HG03175 (cell line): ENCODE results near the gene HDAC9.
"Not testable (repeated sequence)": the region's sequence is repeated elsewhere in the genome, so short reads cannot be mapped to it uniquely, and the experiment has no call there.

ENCODE experiments used
- ATAC-seq: cut with Tn5 transposase; IDR thresholded peaks from one replicate; pipeline ENCODE4 v1.9.1; 2021; ENCODE audit warnings: mild to moderate bottlenecking, moderate library complexity; ENCODE audit not compliant: unreplicated experiment

HDAC9 gene

GRCh38 chr7:18995811-18996426, 500.4 kb downstream of the HDAC9 start:
- ATAC-seq, result no peak

GRCh38 chr7:18996583-18996982, 501.0 kb downstream of the HDAC9 start:
- ATAC-seq, result no peak

GRCh38 chr7:18997477-18998150, 502.1 kb downstream of the HDAC9 start:
- no peak for ATAC-seq

- ATAC-seq, result no peak
Observed at GRCh38 chr7:19000410-19000809, 504.9 kb downstream of the HDAC9 start.

- ATAC-seq, result no peak
Observed at GRCh38 chr7:19001854-19002253, 506.3 kb downstream of the HDAC9 start.

- no peak for ATAC-seq
Observed at GRCh38 chr7:19009241-19009935, 513.8 kb downstream of the HDAC9 start.

GRCh38 chr7:19009936-19010280, 514.4 kb downstream of the HDAC9 start:
- ATAC-seq, result no peak

GRCh38 chr7:19011212-19011611, 515.7 kb downstream of the HDAC9 start:
- ATAC-seq, result no peak

- no peak for ATAC-seq
Observed at GRCh38 chr7:19015098-19015497, 519.5 kb downstream of the HDAC9 start.

- ATAC-seq, result no peak
Observed at GRCh38 chr7:19016140-19016539, 520.6 kb downstream of the HDAC9 start.

GRCh38 chr7:19017374-19017773, 521.8 kb downstream of the HDAC9 start:
- ATAC-seq, result peak; percentile 49

GRCh38 chr7:19020062-19020461, 524.5 kb downstream of the HDAC9 start:
- no peak for ATAC-seq

- no peak for ATAC-seq
Observed at GRCh38 chr7:19020711-19021110, 525.2 kb downstream of the HDAC9 start.

- ATAC-seq, result no peak
Observed at GRCh38 chr7:19023477-19023876, 527.9 kb downstream of the HDAC9 start.

GRCh38 chr7:19024261-19024660, 528.7 kb downstream of the HDAC9 start:
- no peak for ATAC-seq

GRCh38 chr7:19026888-19027287, 531.3 kb downstream of the HDAC9 start:
- no peak for ATAC-seq

GRCh38 chr7:19030281-19030680, 534.7 kb downstream of the HDAC9 start:
- ATAC-seq, result no peak

- ATAC-seq, result not testable (repeated sequence)
Observed at GRCh38 chr7:19032942-19033341, 537.4 kb downstream of the HDAC9 start.

- peak; percentile 89 for ATAC-seq
Observed at GRCh38 chr7:19051767-19052375, 556.3 kb downstream of the HDAC9 start.
